Medulla oblongata (tissue), 1 donor: ENCODE measurements around the gene SSNA1.

Experiments used
- DNase-seq: peaks from one replicate; pipeline ENCODE4 v3.0.0-alpha.2; 2015; ENCODE audit errors: extremely low spot score

SSNA1 gene

GRCh38 chr9:137152844-137153405 is 35.6 kb upstream of the SSNA1 start:
- DNase-seq: no peak

GRCh38 chr9:137156567-137157375 is 31.7 kb upstream of the SSNA1 start:
- DNase-seq: no peak

- DNase-seq: no peak
These were observed 30.7 kb upstream of the SSNA1 start for GRCh38 chr9:137157618-137158415.

- DNase-seq: no peak
These were observed 29.9 kb upstream of the SSNA1 start for GRCh38 chr9:137158625-137159024.

GRCh38 chr9:137159105-137160053 is 29.1 kb upstream of the SSNA1 start:
- no peak for DNase-seq

- no peak for DNase-seq
These were observed 28.4 kb upstream of the SSNA1 start for GRCh38 chr9:137160054-137160425.

GRCh38 chr9:137160716-137161557 is 27.5 kb upstream of the SSNA1 start:
- DNase-seq: no peak

GRCh38 chr9:137161558-137162486 is 26.7 kb upstream of the SSNA1 start:
- DNase-seq: no peak

GRCh38 chr9:137162505-137163364 is 25.7 kb upstream of the SSNA1 start:
- no peak for DNase-seq

GRCh38 chr9:137163365-137163715 is 25.1 kb upstream of the SSNA1 start:
- no peak for DNase-seq

GRCh38 chr9:137163805-137164204 is 24.7 kb upstream of the SSNA1 start:
- DNase-seq: no peak

- DNase-seq: no peak
These were observed 23.9 kb upstream of the SSNA1 start for GRCh38 chr9:137164370-137165249.

- no peak for DNase-seq
These were observed 23.1 kb upstream of the SSNA1 start for GRCh38 chr9:137165250-137165836.

- DNase-seq: no peak
These were observed 21.9 kb upstream of the SSNA1 start for GRCh38 chr9:137166380-137167229.

- DNase-seq: no peak
These were observed 21.2 kb upstream of the SSNA1 start for GRCh38 chr9:137167277-137167746.
